Measurements from ENCODE around the gene PRDM16.
A peak's percentile ranks its signal among the peaks of the same experiment; 100 is the strongest.

PRDM16 gene

DNA sequence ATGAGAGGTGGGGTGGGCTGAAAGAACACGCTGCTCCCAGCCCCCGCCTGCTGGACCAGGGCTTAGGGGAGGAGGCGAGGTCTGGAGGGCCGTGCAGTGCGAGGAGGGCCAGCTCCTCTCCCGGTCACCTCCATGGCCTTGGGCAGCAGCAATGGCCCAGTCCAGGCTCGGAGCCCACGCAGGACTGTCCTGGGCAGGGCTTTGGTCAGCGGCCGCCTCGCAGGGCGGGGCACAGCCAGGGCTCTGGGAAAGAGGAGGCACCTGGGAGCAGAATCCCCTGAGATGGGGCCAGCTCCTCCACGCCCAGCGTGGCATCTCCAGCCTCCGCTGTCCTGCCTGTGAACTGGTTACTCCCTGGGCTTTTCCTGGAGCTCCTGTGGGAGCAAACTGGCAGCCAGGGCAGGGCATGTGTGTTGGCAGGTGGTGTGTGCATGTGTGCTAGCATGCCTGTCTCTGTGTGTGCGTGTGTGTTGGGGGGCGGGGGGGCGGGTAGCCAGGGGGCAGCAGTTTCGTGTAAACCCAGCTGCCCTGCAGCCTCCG lies 412.9 kb downstream of the PRDM16 start:
- no peaks in the 10 kb centered on the region for H3K4me1 ChIP-seq (ENCODE audit: control insufficient read depth, insufficient read depth, low read length)
- POLR2A ChIA-PET: interaction anchor here (0.8 kb wide), 1 partner anchor 29 kb away, joined by 3 read pairs; no protein-coding TSS in a partner anchor
- TF ChIP-seq ZNF394 (tag by site-specific recombination; IDR thresholded peaks at IDR 0.05; ENCODE audit: borderline replicate concordance) (peak; percentile 13; the same call in 1 of the 2 replicates), ZNF768 (tag by site-specific recombination; IDR thresholded peaks at IDR 0.05) (no peak)
- H3K36me3 ChIP-seq (ENCODE audit: control insufficient read depth in 2 of 2, insufficient read depth in 1 of 2, low read length in 2 of 2): no peaks in the 10 kb centered on the region
- no peak overlapping the region for H3K27ac ChIP-seq (ENCODE audit: extremely low read depth, low read depth, low read length)
- no peaks in the 10 kb centered on the region for H3K9me3 ChIP-seq (ENCODE audit: control insufficient read depth, insufficient read depth, low read depth, low read length)
- no peak overlapping the region for H3K4me3 ChIP-seq (ENCODE audit: low read depth, low read length)
- CTCF ChIA-PET: interaction anchor here (0.5 to 2.4 kb wide), 8 partner anchors 9 to 182 kb away, joined by 3 to 28 read pairs (median 4); no protein-coding TSS in a partner anchor

DNA sequence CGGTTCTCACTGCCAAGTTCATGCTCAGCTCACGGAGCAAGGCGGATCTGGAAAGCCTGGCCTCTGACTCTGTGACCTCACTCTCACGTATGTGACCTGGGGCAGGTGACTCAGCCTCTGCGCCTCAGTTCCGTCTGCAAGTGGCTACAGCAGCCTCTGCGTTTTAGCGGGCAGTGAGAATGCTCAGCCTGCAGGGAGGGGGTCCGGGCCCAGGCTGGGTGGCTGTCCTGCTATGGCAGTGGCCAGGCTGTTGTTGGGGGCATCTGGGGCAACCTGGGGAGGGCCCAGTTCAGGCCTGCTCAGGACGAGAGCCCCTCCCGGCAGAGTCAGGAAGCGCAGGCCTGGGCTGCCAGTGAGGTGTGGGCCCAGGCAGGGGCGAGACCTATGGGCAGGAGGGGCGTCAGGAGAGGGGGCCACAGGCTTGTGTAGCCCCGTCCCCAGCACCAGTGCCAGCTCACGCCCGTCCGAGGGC lies 413.4 kb downstream of the PRDM16 start:
- no peak overlapping the region for H3K27ac ChIP-seq (ENCODE audit: extremely low read depth, low read depth, low read length)
- TF ChIP-seq REPIN1 (tag by site-specific recombination; IDR thresholded peaks at IDR 0.05; ENCODE audit: low read depth) (no peak), ZFP69B (tag by site-specific recombination; IDR thresholded peaks at IDR 0.05) (no peak), ZNF132 (tag by site-specific recombination; IDR thresholded peaks at IDR 0.05; ENCODE audit: borderline replicate concordance) (no peak), ZNF843 (tag by site-specific recombination; IDR thresholded peaks at IDR 0.05) (no peak), ZFP3 (tag by site-specific recombination; IDR thresholded peaks at IDR 0.05; ENCODE audit: low read depth) (no peak), OSR2 (tag by site-specific recombination; IDR thresholded peaks at IDR 0.05) (no peak)
- TF ChIP-seq, protein P1, sequence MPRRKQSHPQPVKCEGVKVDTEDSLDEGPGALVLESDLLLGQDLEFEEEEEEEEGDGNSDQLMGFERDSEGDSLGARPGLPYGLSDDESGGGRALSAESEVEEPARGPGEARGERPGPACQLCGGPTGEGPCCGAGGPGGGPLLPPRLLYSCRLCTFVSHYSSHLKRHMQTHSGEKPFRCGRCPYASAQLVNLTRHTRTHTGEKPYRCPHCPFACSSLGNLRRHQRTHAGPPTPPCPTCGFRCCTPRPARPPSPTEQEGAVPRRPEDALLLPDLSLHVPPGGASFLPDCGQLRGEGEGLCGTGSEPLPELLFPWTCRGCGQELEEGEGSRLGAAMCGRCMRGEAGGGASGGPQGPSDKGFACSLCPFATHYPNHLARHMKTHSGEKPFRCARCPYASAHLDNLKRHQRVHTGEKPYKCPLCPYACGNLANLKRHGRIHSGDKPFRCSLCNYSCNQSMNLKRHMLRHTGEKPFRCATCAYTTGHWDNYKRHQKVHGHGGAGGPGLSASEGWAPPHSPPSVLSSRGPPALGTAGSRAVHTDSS (tag by site-specific recombination; IDR thresholded peaks at IDR 0.05): no peak
- H3K36me3 ChIP-seq (ENCODE audit: control insufficient read depth in 2 of 2, insufficient read depth in 1 of 2, low read length in 2 of 2): no peaks in the 10 kb centered on the region
- ChIA-PET POLR2A (interaction anchor here (0.8 to 1.1 kb wide), 2 partner anchors 29 kb away, joined by 3 to 5 read pairs; no protein-coding TSS in a partner anchor), CTCF (interaction anchor here (0.9 to 2.4 kb wide), 5 partner anchors 8 to 32 kb away, joined by 3 to 28 read pairs (median 8); no protein-coding TSS in a partner anchor)
- H3K4me3 ChIP-seq (ENCODE audit: low read depth, low read length): no peak overlapping the region
- H3K9me3 ChIP-seq (ENCODE audit: control insufficient read depth, insufficient read depth, low read depth, low read length): no peaks in the 10 kb centered on the region
- no peaks in the 10 kb centered on the region for H3K4me1 ChIP-seq (ENCODE audit: control insufficient read depth, insufficient read depth, low read length)

DNA sequence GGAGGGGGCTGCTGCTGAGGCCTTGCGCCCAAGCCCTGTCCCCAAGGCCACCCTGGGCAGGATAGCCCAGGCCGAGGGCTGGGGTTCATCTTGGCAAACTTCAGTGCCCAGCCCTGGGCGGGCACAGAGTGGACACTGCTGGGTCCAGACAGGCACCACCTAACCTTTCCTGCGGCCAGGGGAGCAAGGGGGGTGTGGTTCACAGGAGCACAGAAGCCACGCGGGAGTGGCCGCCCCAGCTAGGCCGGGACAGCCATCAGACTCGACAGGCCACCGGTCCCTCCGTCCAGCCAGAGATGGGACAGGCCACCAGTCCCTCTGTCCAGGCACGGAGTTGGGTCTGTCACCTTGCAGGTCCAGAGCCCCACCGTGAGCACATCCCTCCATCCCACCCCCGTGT lies 414.4 kb downstream of the PRDM16 start:
- TF ChIP-seq GLIS2 (tag by site-specific recombination; IDR thresholded peaks at IDR 0.05) (no peak), SP7 (tag by site-specific recombination; IDR thresholded peaks at IDR 0.05) (no peak), ZNF654 (tag by site-specific recombination; IDR thresholded peaks at IDR 0.05; ENCODE audit: low read depth) (no peak)

DNA sequence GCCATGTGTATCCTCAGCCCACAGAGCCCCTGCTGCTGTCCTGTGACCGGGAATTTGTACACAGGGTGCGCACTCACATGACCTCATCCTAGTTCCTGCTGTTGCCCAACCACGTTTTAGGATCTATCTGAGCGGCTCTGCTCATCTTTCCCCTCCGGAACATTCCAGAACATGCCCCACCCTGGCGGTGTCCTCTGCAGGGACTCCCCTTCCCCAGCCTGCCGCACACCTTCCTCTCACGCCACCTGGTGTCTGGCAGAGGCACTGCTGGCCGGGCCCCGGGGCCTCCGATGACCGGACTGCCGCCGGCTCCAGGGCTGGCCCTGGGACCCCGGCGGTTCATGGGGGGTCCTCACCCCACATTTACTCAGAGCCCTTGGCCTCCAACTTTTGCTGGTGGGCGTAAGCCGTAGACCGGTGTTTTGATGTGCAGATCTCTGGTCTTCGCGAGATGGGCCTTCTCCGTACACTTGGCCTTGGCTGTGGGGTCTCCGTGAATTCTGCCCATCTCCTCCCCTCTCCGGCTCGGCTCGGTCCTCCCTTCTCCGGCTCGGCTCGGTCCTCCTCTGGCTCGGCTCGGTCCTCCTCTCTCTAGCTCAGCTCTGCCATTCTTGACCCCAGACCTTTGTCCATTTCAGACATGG lies 414.9 kb downstream of the PRDM16 start:
- Histone ChIP-seq H3K4me1 (ENCODE audit: control insufficient read depth, insufficient read depth, low read length) (no peaks in the 10 kb centered on the region), H3K36me3 (ENCODE audit: control insufficient read depth in 2 of 2, insufficient read depth in 1 of 2, low read length in 2 of 2) (no peaks in the 10 kb centered on the region), H3K27ac (ENCODE audit: extremely low read depth, low read depth, low read length) (no peak overlapping the region), H3K4me3 (ENCODE audit: low read depth, low read length) (no peak overlapping the region), H3K9me3 (ENCODE audit: control insufficient read depth, insufficient read depth, low read depth, low read length) (no peaks in the 10 kb centered on the region)
- ChIA-PET CTCF (interaction anchor here (0.6 to 3.0 kb wide), 15 partner anchors 11 to 312 kb away, joined by 3 to 51 read pairs (median 3); partner anchors contain the start of gene LRRC47), POLR2A (no interaction called here)
- TF ChIP-seq ZNF2 (tag by site-specific recombination; IDR thresholded peaks at IDR 0.05) (peak; percentile 34; the same call in 1 of the 2 replicates), ZNF174 (tag by site-specific recombination; IDR thresholded peaks at IDR 0.05) (no peak), SCRT1 (tag by site-specific recombination; IDR thresholded peaks at IDR 0.05; ENCODE audit: borderline replicate concordance) (peak; percentile 29; the same call in 1 of the 2 replicates), ZNF707 (tag by site-specific recombination; IDR thresholded peaks at IDR 0.05) (no peak)
- TF ChIP-seq, protein P1 (tag by site-specific recombination; IDR thresholded peaks at IDR 0.05): no peak
- TF ChIP-seq, protein P2, sequence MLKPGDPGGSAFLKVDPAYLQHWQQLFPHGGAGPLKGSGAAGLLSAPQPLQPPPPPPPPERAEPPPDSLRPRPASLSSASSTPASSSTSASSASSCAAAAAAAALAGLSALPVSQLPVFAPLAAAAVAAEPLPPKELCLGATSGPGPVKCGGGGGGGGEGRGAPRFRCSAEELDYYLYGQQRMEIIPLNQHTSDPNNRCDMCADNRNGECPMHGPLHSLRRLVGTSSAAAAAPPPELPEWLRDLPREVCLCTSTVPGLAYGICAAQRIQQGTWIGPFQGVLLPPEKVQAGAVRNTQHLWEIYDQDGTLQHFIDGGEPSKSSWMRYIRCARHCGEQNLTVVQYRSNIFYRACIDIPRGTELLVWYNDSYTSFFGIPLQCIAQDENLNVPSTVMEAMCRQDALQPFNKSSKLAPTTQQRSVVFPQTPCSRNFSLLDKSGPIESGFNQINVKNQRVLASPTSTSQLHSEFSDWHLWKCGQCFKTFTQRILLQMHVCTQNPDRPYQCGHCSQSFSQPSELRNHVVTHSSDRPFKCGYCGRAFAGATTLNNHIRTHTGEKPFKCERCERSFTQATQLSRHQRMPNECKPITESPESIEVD (tag by site-specific recombination; IDR thresholded peaks at IDR 0.05): no peak
- TF ChIP-seq, protein P3, sequence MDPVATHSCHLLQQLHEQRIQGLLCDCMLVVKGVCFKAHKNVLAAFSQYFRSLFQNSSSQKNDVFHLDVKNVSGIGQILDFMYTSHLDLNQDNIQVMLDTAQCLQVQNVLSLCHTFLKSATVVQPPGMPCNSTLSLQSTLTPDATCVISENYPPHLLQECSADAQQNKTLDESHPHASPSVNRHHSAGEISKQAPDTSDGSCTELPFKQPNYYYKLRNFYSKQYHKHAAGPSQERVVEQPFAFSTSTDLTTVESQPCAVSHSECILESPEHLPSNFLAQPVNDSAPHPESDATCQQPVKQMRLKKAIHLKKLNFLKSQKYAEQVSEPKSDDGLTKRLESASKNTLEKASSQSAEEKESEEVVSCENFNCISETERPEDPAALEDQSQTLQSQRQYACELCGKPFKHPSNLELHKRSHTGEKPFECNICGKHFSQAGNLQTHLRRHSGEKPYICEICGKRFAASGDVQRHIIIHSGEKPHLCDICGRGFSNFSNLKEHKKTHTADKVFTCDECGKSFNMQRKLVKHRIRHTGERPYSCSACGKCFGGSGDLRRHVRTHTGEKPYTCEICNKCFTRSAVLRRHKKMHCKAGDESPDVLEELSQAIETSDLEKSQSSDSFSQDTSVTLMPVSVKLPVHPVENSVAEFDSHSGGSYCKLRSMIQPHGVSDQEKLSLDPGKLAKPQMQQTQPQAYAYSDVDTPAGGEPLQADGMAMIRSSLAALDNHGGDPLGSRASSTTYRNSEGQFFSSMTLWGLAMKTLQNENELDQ (tag by site-specific recombination; IDR thresholded peaks at IDR 0.05; ENCODE audit: low read depth): no peak

More for the DNA sequence above, 414.4 kb downstream of the PRDM16 start:
- Histone ChIP-seq H3K4me1 (ENCODE audit: control insufficient read depth, insufficient read depth, low read length) (no peaks in the 10 kb centered on the region), H3K36me3 (ENCODE audit: control insufficient read depth in 2 of 2, insufficient read depth in 1 of 2, low read length in 2 of 2) (no peaks in the 10 kb centered on the region), H3K4me3 (ENCODE audit: low read depth, low read length) (no peak overlapping the region), H3K9me3 (ENCODE audit: control insufficient read depth, insufficient read depth, low read depth, low read length) (no peaks in the 10 kb centered on the region), H3K27ac (ENCODE audit: extremely low read depth, low read depth, low read length) (no peak overlapping the region)
- ChIA-PET POLR2A (interaction anchor here (1.1 kb wide), 1 partner anchor 30 kb away, joined by 5 read pairs; no protein-coding TSS in a partner anchor), CTCF (interaction anchor here (0.9 to 2.4 kb wide), 4 partner anchors 7 to 33 kb away, joined by 3 to 28 read pairs (median 7); no protein-coding TSS in a partner anchor)
